GM21737 (cell line): Measurements from ENCODE around the gene CPED1.
"Not testable (repeated sequence)": the region's sequence is repeated elsewhere in the genome, so short reads cannot be mapped to it uniquely, and the experiment has no call there.

ENCODE experiments used
- ATAC-seq: cut with Tn5 transposase; IDR thresholded peaks from one replicate; pipeline ENCODE4 v1.9.1; 2021; ENCODE audit warnings: mild to moderate bottlenecking, moderate library complexity; ENCODE audit not compliant: unreplicated experiment

Gene CPED1

GRCh38 chr7:121205777-121206176 lies 217.3 kb downstream of the CPED1 start:
- no peak for ATAC-seq

GRCh38 chr7:121211253-121211652 lies 222.7 kb downstream of the CPED1 start:
- no peak for ATAC-seq

- ATAC-seq: no peak
Observed at GRCh38 chr7:121212036-121212435, 223.5 kb downstream of the CPED1 start.

GRCh38 chr7:121214657-121215056 lies 226.1 kb downstream of the CPED1 start:
- no peak for ATAC-seq

GRCh38 chr7:121219026-121219425 lies 230.5 kb downstream of the CPED1 start:
- ATAC-seq: no peak

GRCh38 chr7:121221108-121221507 lies 232.6 kb downstream of the CPED1 start:
- ATAC-seq: not testable (repeated sequence)

- no peak for ATAC-seq
Observed at GRCh38 chr7:121228779-121229178, 240.3 kb downstream of the CPED1 start.

GRCh38 chr7:121235201-121235600 lies 246.7 kb downstream of the CPED1 start:
- ATAC-seq: no peak

- ATAC-seq: no peak
Observed at GRCh38 chr7:121237601-121238000, 249.1 kb downstream of the CPED1 start.

GRCh38 chr7:121244120-121244870 lies 255.8 kb downstream of the CPED1 start:
- ATAC-seq: no peak

GRCh38 chr7:121251367-121251766 lies 262.9 kb downstream of the CPED1 start:
- ATAC-seq: not testable (repeated sequence)

GRCh38 chr7:121252523-121253235 lies 264.2 kb downstream of the CPED1 start:
- not testable (repeated sequence) for ATAC-seq

GRCh38 chr7:121259826-121260225 lies 271.3 kb downstream of the CPED1 start:
- no peak for ATAC-seq

GRCh38 chr7:121261207-121261884 lies 272.8 kb downstream of the CPED1 start:
- ATAC-seq: no peak

GRCh38 chr7:121262221-121262620 lies 273.7 kb downstream of the CPED1 start:
- ATAC-seq: no peak

- ATAC-seq: no peak
Observed at GRCh38 chr7:121262969-121263368, 274.5 kb downstream of the CPED1 start.

GRCh38 chr7:121266307-121266894 lies 277.9 kb downstream of the CPED1 start:
- ATAC-seq: no peak

- no peak for ATAC-seq
Observed at GRCh38 chr7:121267612-121268011, 279.1 kb downstream of the CPED1 start.

GRCh38 chr7:121269798-121270197 lies 281.3 kb downstream of the CPED1 start:
- ATAC-seq: no peak

- ATAC-seq: no peak
Observed at GRCh38 chr7:121271098-121271497, 282.6 kb downstream of the CPED1 start.

GRCh38 chr7:121271916-121272315 lies 283.4 kb downstream of the CPED1 start:
- ATAC-seq: no peak
